K562 (cell line): ENCODE data around the gene CHRNB1. TPM values are rescaled to one million over a fixed set of nuclear protein-coding genes. Genes with fewer than 3 reads are reported as not detected.
A peak's percentile ranks its signal among the peaks of the same experiment; 100 is the strongest.

ENCODE experiments used
- ATAC-seq: fragments of 200-7000 bp; cut with Tn5 transposase; 3 replicates; pipeline ENCODE4 v1.9.1; 2020; ENCODE audit warnings: moderate library complexity
- BruUV-seq: library from RNA; stranded (reverse); fragments of 400-500 nt; replicated peaks from 2 replicates; lab custom pipeline; 2021; lab: Mats Ljungman, UMichigan
- CTCF ChIA-PET: fragments of 300-600 bp; formaldehyde crosslinking; extraction: SDS; loops from one replicate; lab custom pipeline; 2021; ENCODE audit warnings: low intra/inter-chr PET ratio; lab: Yijun Ruan, JAX
- POLR2A ChIA-PET: fragments of 300-600, 350-650 bp; sonication (Branson Sonifier 250); formaldehyde crosslinking; extraction: SDS; loops from one replicate; lab custom pipeline; 2021; ENCODE audit warnings: antibody characterized with exemption, inconsistent platforms; lab: Yijun Ruan, JAX
- DNase-seq, 4 experiments: peaks; one replicate each; pipeline versions ENCODE4 v3.0.0 to v3.0.0-alpha.2; 2011 to 2018; ENCODE audit warnings: low spot score in 3 of 4, mixed read lengths in 3 of 4; ENCODE audit errors: extremely low read depth in 1 of 4
- FAIRE-seq: peaks from 2 replicates; lab custom pipeline; 2011; peaks lifted over from hg19 to GRCh38; lab: Jason Lieb, UNC
- H2AFZ ChIP-seq: 2 replicates; pipeline ENCODE4 v1.6.0; 2011; ENCODE audit warnings: low read depth, low read length, control low read depth, inconsistent platforms
- H3K27ac ChIP-seq: fragments of 200-600 bp; 3 replicates; pipeline ENCODE4 v1.8.0; 2011; ENCODE audit warnings: low read depth, mild to moderate bottlenecking, control low read depth, inconsistent platforms, low read length, moderate library complexity, mixed read lengths; ENCODE audit errors: extremely low read depth
- H3K27me3 ChIP-seq, 2 experiments: fragments of 300-600 bp in 1 of 2; 2 replicates in 1 of 2; 3 replicates in 1 of 2; pipeline versions ENCODE4 v1.6.0 to v1.8.0; 2011; ENCODE audit warnings: inconsistent platforms in 2 of 2, low read length in 2 of 2, mild to moderate bottlenecking in 1 of 2, mixed read lengths in 1 of 2, moderate library complexity in 1 of 2; ENCODE audit not compliant: control insufficient read depth in 2 of 2, insufficient read depth in 2 of 2
- H3K36me3 ChIP-seq: fragments of 300-600 bp; 3 replicates; pipeline ENCODE4 v1.8.0; 2011; ENCODE audit warnings: mild to moderate bottlenecking, low read length, inconsistent platforms; ENCODE audit not compliant: control insufficient read depth, insufficient read depth
- H3K4me1 ChIP-seq, 2 experiments: fragments of 200-600 bp in 1 of 2; replicated peaks in 1 of 2; 2 replicates in 1 of 2; 3 replicates in 1 of 2; pipeline versions ENCODE4 v1.5.1 to v1.8.0; 2011; ENCODE audit warnings: inconsistent platforms in 2 of 2, low read length in 2 of 2, mild to moderate bottlenecking in 1 of 2, mixed read lengths in 1 of 2, moderate library complexity in 1 of 2; ENCODE audit not compliant: control insufficient read depth in 2 of 2, insufficient read depth in 2 of 2
- H3K4me2 ChIP-seq: 2 replicates; pipeline ENCODE4 v1.6.1; 2011; ENCODE audit warnings: low read length, control low read depth, inconsistent platforms, mixed read lengths; ENCODE audit not compliant: insufficient read depth
- H3K4me3 ChIP-seq: fragments of 200-600 bp; sonication (generic), shearing (Covaris generic); 2 replicates; pipeline ENCODE4 v1.5.1; 2016; ENCODE audit warnings: control low read depth, inconsistent platforms
- H3K79me2 ChIP-seq: fragments of 200-600 bp; 3 replicates; pipeline ENCODE4 v1.8.0; 2011; ENCODE audit warnings: low read length, inconsistent platforms; ENCODE audit not compliant: control insufficient read depth, insufficient read depth
- H3K9ac ChIP-seq, 2 experiments: 2 replicates each; pipeline versions ENCODE4 v1.6.0 to v1.6.1; 2011; ENCODE audit warnings: low read depth in 2 of 2, low read length in 2 of 2, control low read depth in 1 of 2, inconsistent platforms in 1 of 2, mild to moderate bottlenecking in 1 of 2, mixed read lengths in 1 of 2; ENCODE audit not compliant: insufficient read depth in 1 of 2
- H3K9me1 ChIP-seq: one replicate; pipeline ENCODE4 v1.6.0; 2011; ENCODE audit warnings: inconsistent platforms, mild to moderate bottlenecking, low read length, moderate library complexity; ENCODE audit not compliant: control insufficient read depth, insufficient read depth
- H3K9me3 ChIP-seq: replicated peaks from 2 replicates; pipeline ENCODE4 v1.5.1; 2011; ENCODE audit warnings: low read depth, low read length, inconsistent platforms; ENCODE audit not compliant: control insufficient read depth, insufficient read depth
- H4K20me1 ChIP-seq: replicated peaks from 2 replicates; pipeline ENCODE4 v1.6.1; 2011; ENCODE audit warnings: low read length, inconsistent platforms, mixed read lengths; ENCODE audit not compliant: control insufficient read depth, insufficient read depth
- ARID4B ChIP-seq: sonication (generic); formaldehyde crosslinking; IDR thresholded peaks from 2 replicates; pipeline ENCODE4 v1.8.0; 2022; ENCODE audit warnings: mild to moderate bottlenecking, missing genetic modification reagents
- HMBOX1 ChIP-seq: sonication (generic); IDR thresholded peaks from 2 replicates; pipeline ENCODE4 v1.6.1; 2016
- HNRNPLL ChIP-seq: fragments of 200-400 bp; formaldehyde crosslinking; IDR thresholded peaks from 2 replicates; pipeline ENCODE4 v1.6.1; 2017; ENCODE audit warnings: low read length, low read depth, mild to moderate bottlenecking; ENCODE audit not compliant: poor library complexity, severe bottlenecking
- L3MBTL2 ChIP-seq: fragments of 450-650 bp; IDR thresholded peaks from 2 replicates; pipeline ENCODE4 v1.6.1; 2016; ENCODE audit warnings: mild to moderate bottlenecking, moderate library complexity
- MAX ChIP-seq: sonication (generic); formaldehyde crosslinking; IDR thresholded peaks from 2 replicates; pipeline ENCODE4 v1.9.0; 2022; ENCODE audit warnings: mild to moderate bottlenecking, missing genetic modification reagents
- PATZ1 ChIP-seq: fragments of 250-450 bp; sonication (Bioruptor Pico); IDR thresholded peaks from 2 replicates; pipeline ENCODE4 v1.5.0; 2020; ENCODE audit warnings: mild to moderate bottlenecking, borderline replicate concordance
- VEZF1 ChIP-seq: fragments of 200-800 bp; sonication (Bioruptor generic); IDR thresholded peaks from 2 replicates; pipeline ENCODE4 v1.6.1; 2017; ENCODE audit warnings: missing genetic modification characterization, missing compliant biosample characterization
- ZBTB1 ChIP-seq: sonication (generic); formaldehyde crosslinking; IDR thresholded peaks from 2 replicates; pipeline ENCODE4 v1.8.1; 2023; ENCODE audit warnings: missing genetic modification reagents, low read depth, mild to moderate bottlenecking, borderline replicate concordance
- ZNF644 ChIP-seq: fragments of 200-800 bp; sonication (Bioruptor generic); IDR thresholded peaks from 2 replicates; pipeline ENCODE4 v1.6.1; 2016; ENCODE audit warnings: low read depth, missing genetic modification characterization, missing compliant biosample characterization
- WGBS: fragments of 100-300 bp; shearing (Covaris generic); methylation state at CpG from one replicate; pipeline ENCODE4 v1.1.6; 2016; ENCODE audit warnings: low coverage, mixed read lengths; ENCODE audit not compliant: insufficient coverage; ENCODE audit errors: missing lambda C conversion rate; 5-methylcytosine and 5-hydroxymethylcytosine counted together
- in situ Hi-C: fragments of 300-500 bp; cut with MboI; formaldehyde crosslinking; loops from 4 replicates; pipeline ENCODE4 v1.15.0; 2018; ENCODE audit warnings: inconsistent platforms, mixed read lengths
- intact Hi-C: fragments of 100-400 bp; cut with micrococcal nuclease; formaldehyde crosslinking; loops from 2 replicates; pipeline ENCODE4 v1.14.2; 2022
- polyA plus RNA-seq, 8 experiments: library from polyadenylated mRNA; depleted of rRNA in 4 of 8; stranded (reverse) in 5 of 8; unstranded in 3 of 8; fragments of >200 nt; fragmentation: Nextera tagmentation in 2 of 8; fragmentation: Illumina TruSeq in 1 of 8; extraction: Ambion mirVana in 2 of 8; extraction: Trizol in 1 of 8; gene quantifications; 2 replicates each; pipeline versions ENCODE4 v1.2.1 to v1.2.3, GENCODE V29; 2011 to 2014; ENCODE audit warnings: inconsistent platforms in 1 of 8, missing spikeins in 1 of 8
- total RNA-seq, 7 experiments: library from RNA; depleted of rRNA in 6 of 7; stranded (reverse); fragments of >200 nt in 6 of 7; fragmentation: Illumina TruSeq in 2 of 7; extraction: Trizol in 2 of 7; gene quantifications; 2 replicates each; pipeline versions ENCODE4 v1.2.1 to v1.2.3, GENCODE V29; 2011 to 2021; ENCODE audit warnings: low replicate concordance in 1 of 7

Gene CHRNB1
- total and polyA plus RNA-seq, 9 of the 15 experiments (the other 6 are each of a cell fraction or from before 2014, with no cell fraction given): 4.7 to 12.3 (median 6.8) TPM

GRCh38 chr17:7435676-7436555 is 8.9 kb upstream of the CHRNB1 start:
- H3K9me3 ChIP-seq: no peaks in the 10 kb centered on the region
- H3K4me1 ChIP-seq: peaks cover 15 to 59% of the 10 kb centered on the region in 2 experiments; a peak in 4 of 5 replicates
- H3K9ac ChIP-seq: peak overlapping the region; percentile 64 to 90
- DNase-seq (peak; percentile 47 to 69 (median 54)), FAIRE-seq (peak; percentile 32), ATAC-seq (peak; percentile 72)
- 22% methylated on average over 19 of the region's 49 CpGs for WGBS
- no peaks in the 10 kb centered on the region for H3K27me3 ChIP-seq
- no peaks in the 10 kb centered on the region for H3K36me3 ChIP-seq
- BruUV-seq: TSS peak; percentile 82
- no peaks in the 10 kb centered on the region for H4K20me1 ChIP-seq
- H3K79me2 ChIP-seq: peaks cover 7% of the 10 kb centered on the region; the same call in 2 of the 3 replicates
- H3K27ac ChIP-seq: peak overlapping the region; percentile 75
- peak overlapping the region; percentile 92 for H2AFZ ChIP-seq
- peak overlapping the region; percentile 64 for H3K4me3 ChIP-seq
- in situ Hi-C loops: no loop called here
- intact Hi-C loops: loop anchor here (5.0 kb wide), 2 partner anchors 34 to 46 kb away; partner anchors contain the start of genes POLR2A, SLC35G6 and TMEM256
- ChIA-PET POLR2A (interaction anchor here (0.5 to 4.2 kb wide), 10 partner anchors 8 to 556 kb away, joined by 3 to 21 read pairs (median 4); partner anchors contain the start of genes POLR2A, SPEM2 and TP53), CTCF (no interaction called here)
- peak overlapping the region; percentile 90 for H3K4me2 ChIP-seq
- no peaks in the 10 kb centered on the region for H3K9me1 ChIP-seq
- TF ChIP-seq ARID4B (CRISPR knock-in tag): 0 out of 2 replicates have a peak, but pooled peaks have one; percentile 18
- TF ChIP-seq HMBOX1: no peak
- 0 out of 2 replicates have a peak, but pooled peaks have one; percentile 48 for TF ChIP-seq L3MBTL2
- TF ChIP-seq MAX (CRISPR knock-in tag): peak; percentile 73
- peak; percentile 35; the same call in 1 of the 2 replicates for TF ChIP-seq ZBTB1 (CRISPR knock-in tag)
- TF ChIP-seq ZNF644: no peak
- no peak for TF ChIP-seq PATZ1
- peak; percentile 41 for TF ChIP-seq VEZF1 (CRISPR knock-in tag)
- TF ChIP-seq HNRNPLL: peak; percentile 95
